ENCODE results near the gene ZNF423.
A peak's percentile ranks its signal among the peaks of the same experiment; 100 is the strongest.

ZNF423 gene

GRCh38 chr16:49463529-49463928 is 392.4 kb downstream of the ZNF423 start:
- DNase-seq = peak; percentile 55

- DNase-seq = peak; percentile 7
These were observed 392.9 kb downstream of the ZNF423 start for GRCh38 chr16:49462989-49463371.

- DNase-seq = no peak
These were observed 393.4 kb downstream of the ZNF423 start for GRCh38 chr16:49462362-49462988.

- peak; percentile 6 for DNase-seq
These were observed 394.4 kb downstream of the ZNF423 start for GRCh38 chr16:49461517-49461951.

- peak; percentile 6 for DNase-seq
These were observed 395.0 kb downstream of the ZNF423 start for GRCh38 chr16:49460786-49461470.

- no peak for DNase-seq
These were observed 395.8 kb downstream of the ZNF423 start for GRCh38 chr16:49459953-49460735.

GRCh38 chr16:49458656-49459445 is 397.1 kb downstream of the ZNF423 start:
- no peak for DNase-seq

- DNase-seq = no peak
These were observed 397.7 kb downstream of the ZNF423 start for GRCh38 chr16:49458243-49458642.

GRCh38 chr16:49457196-49457595 is 398.7 kb downstream of the ZNF423 start:
- DNase-seq = no peak

DNA sequence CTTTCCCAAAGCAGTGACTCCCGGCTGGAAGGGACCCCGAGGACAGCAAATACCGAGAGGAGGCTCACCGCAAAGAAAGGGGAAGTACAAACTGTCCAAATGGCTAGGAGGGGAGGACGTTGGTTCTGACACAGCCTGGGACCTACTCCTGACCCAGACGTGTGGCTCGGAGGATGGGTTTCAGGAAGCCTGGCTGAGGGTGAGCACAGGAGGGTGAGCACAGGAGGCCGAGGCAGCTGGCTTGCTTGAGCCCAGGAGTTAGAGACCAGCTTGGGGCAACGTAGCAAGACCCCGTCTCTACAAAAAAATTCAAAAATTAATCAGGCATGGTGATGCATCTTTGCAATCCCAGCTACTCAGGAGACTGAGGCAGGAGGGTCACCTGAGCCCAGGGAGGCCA is 399.1 kb downstream of the ZNF423 start:
- no peak for DNase-seq

DNA sequence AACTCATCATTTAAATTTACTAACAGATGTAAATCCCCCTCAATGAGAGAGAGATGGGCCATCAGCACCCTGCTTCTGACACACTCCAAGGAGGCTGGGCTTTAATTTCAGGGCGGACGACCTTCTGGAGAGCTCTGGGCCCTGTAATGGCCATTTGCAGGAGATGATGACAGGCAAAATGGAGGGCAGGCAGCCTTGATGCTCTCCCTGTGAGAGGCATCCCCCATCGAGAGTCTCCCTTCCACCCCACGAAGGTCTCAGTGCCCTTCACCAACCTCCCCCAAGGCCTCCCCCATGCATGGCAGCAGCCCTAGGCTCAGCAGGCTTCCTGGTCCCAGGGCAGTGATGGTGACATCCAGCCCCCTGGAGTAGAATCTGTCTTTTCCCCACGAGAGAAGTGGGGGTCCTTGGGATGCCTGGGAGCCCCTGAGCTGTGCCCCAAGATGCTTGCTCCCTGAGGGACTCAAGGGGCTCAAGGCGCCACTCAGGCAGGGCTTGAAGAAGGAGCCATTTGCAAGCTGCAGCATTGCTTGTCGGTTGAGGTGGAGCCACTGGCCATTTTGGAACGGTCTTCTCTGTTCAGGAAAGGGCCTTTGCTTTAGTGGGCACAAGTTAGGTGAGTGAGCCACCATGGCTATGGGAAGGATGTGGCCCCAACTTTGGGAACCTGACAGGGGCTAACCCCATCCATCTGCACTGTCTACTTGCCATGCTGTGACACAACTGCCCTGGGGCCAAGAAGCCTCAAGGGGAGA is 399.7 kb downstream of the ZNF423 start:
- DNase-seq = no peak

- no peak for DNase-seq
These were observed 400.5 kb downstream of the ZNF423 start for GRCh38 chr16:49455181-49455990.

DNA sequence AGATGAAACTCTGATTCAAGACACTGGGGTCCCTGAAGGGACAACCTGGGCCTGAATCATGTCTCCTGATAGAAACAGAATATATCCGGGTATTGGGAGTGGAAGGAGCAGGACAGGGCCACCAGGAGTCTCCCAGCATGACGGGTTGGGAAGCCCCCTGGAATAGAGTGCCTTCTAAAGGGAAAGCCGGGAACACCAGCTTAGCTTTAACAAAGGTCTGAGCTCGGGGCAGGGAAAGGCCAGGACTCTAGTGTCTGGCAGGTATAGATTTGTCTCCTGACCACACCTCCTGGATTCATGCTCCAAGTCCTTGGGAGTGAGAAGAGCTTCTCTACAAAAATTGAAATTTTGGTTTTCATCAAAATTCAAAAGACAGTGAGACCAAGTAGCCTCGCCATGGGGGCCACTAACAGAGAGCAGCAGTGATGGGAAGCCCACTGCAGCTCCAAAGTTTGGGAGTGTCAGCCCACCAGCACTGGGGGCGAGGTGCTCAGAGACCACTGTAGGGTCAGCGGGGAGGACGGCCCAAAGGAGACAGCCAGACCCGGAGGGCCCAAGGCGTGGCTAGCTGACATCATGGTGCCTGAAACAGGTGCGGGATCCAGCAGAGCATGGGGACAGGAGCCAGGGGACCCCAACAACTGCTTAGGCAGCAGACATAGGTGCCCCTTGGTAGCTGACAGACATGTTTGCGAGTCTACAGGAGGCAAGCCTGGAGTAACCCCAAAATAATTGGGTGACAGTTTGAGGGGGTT is 401.3 kb downstream of the ZNF423 start:
- DNase-seq = no peak

DNA sequence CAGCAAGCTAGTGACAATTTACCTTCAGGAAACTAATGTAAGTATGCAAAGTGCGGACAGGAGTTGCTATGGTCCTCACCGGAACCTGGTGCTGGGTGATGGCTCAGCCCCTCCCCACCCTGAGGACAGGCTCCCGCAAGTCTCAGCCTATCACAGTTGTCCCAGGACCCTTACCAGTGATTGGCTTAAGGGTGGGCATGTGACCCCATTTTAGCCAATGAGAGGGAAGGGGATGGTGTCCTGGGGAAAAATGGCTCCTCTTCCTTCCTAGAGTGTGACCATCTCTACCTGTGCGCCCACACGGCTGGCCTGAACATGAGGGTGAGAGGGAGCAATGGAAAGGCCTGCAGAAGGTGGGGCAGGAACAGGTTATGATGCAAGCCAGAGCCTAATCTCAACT is 401.9 kb downstream of the ZNF423 start:
- no peak for DNase-seq

DNA sequence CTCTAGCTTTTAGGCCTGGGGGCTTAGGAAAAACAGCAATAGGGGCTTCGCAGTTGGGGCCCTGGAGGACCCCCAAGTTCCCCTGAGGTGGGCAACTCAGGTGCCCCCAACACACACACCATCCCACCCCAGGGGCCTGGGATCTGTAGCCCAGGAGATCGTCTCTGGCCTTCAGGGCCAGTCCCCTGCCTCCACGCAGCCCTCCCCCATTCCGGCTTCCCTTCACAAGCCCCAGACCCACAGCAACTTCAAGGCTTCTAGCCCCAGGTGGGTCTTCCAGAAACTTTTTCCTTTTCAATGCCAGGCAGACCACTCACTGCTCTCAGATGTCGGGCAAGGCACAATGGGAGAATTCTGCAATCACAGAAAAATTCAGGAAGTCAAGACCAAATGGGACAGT is 402.9 kb downstream of the ZNF423 start:
- no peak for DNase-seq

DNA sequence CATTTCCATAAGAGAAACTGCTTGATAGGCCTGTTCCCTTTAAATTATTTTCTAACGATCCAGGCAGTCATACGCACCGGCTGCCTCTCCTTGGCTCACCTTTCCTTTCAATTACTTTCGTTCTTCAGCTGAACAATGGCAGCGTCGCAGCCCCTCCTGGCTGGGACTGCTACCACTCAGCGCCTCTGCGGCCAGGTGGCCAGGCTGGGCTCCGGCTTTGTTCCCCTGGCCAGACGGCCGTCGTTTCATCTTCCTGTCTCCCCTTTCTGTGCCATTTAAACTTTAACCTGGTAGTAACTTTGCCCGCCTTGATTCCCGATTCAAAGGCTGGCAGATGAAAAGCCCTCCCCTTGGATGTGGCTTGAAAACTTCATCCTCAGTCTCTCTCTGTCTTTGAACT is 403.3 kb downstream of the ZNF423 start:
- no peak for DNase-seq

- no peak for DNase-seq
These were observed 403.8 kb downstream of the ZNF423 start for GRCh38 chr16:49452108-49452507.

DNA sequence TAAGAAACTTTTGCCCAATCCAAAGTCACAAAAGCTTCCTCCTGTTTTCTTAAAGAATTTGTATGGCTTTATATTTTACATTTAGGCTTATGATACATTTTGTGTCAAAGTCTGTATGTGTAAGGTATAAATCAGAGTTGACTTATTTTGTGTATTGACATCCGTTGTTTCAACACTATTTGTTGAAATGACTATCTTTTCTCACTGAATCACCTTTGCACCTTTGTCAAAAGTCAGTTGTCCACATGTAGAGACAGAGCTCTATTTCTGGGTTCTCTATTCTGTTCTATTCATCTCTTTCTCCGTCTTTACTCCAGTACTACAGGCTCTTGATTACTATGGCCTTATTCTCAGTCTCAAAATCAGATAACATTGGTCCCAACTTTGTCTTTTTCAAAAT is 409.1 kb downstream of the ZNF423 start:
- DNase-seq = no peak

DNA sequence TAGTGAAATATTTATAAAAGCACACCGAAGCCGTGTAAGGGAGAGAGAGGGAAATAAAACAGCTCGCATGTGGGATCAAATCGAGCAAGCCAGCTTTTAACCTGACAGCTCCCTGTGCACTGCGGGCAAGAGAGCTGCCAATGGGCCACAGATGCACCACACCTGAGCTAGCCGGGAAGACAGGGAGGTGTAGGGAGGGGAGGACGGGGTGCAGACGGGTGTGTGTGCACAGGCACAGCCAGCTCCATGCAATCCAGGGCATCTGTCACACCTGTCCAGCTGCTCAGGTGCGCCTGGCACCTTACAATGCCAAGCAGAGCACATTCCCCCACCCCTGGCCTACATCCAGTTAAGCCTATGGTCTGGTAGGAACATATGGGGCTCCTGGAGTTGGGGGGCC is 412.3 kb downstream of the ZNF423 start:
- DNase-seq = no peak

DNA sequence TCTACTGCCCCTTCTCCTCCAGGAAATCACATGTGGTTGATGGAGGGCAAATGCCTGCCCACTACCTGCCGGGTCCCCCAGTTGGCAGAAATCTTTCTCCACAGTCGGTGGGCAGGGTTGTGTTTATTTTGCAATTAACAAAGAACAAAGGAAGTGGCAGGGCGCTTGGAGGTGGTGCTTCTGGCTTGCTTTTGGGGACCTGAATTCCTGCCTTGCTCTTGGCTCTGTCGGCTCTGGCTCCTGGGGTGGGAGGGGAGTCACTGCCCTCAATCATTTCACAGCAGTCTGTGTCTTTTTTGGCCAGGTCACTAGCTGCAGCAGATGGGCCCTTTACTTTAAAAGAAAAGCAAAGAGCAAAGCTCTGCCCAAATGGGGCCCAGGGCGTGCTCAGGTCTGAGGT is 413.1 kb downstream of the ZNF423 start:
- no peak for DNase-seq

GRCh38 chr16:49441366-49441780 is 414.5 kb downstream of the ZNF423 start:
- DNase-seq = peak; percentile 48
